Activated CD4-positive, alpha-beta T cell treated with anti-CD3 and anti-CD28 coated beads for 36 hours (primary cell): ENCODE data around the gene MCU. TPM values are rescaled to one million over a fixed set of nuclear protein-coding genes. Genes with fewer than 3 reads are reported as not detected.

Experiments
- ATAC-seq: fragments of 200-7000 bp; cut with Tn5 transposase; one replicate; pipeline ENCODE4 v1.10.0; 2021; ENCODE audit warnings: mild to moderate bottlenecking, moderate library complexity
- CTCF ChIA-PET: fragments of 350-600 bp; sonication (Branson Sonifier 250); formaldehyde crosslinking; loops from one replicate; lab custom pipeline; 2021; ENCODE audit warnings: antibody characterized with exemption; lab: Charles Lee
- POLR2A ChIA-PET: fragments of 350-600 bp; sonication (Branson Sonifier 250); formaldehyde crosslinking; loops from one replicate; lab custom pipeline; 2021; ENCODE audit warnings: antibody characterized with exemption, inconsistent platforms; lab: Charles Lee
- DNase-seq: peaks from one replicate; pipeline ENCODE4 v3.0.0-alpha.2; 2020
- H3K27ac Mint-ChIP-seq: one replicate; pipeline ENCODE4 v1.8.0; 2021; ENCODE audit warnings: mixed read lengths
- H3K27me3 Mint-ChIP-seq: one replicate; pipeline ENCODE4 v1.8.0; 2021; ENCODE audit warnings: mixed read lengths
- H3K36me3 Mint-ChIP-seq: one replicate; pipeline ENCODE4 v1.8.0; 2021; ENCODE audit warnings: low read depth, mixed read lengths
- H3K4me1 Mint-ChIP-seq: one replicate; pipeline ENCODE4 v1.8.0; 2021; ENCODE audit warnings: mixed read lengths
- H3K4me3 Mint-ChIP-seq: one replicate; pipeline ENCODE4 v1.8.0; 2021; ENCODE audit warnings: mild to moderate bottlenecking, moderate library complexity, mixed read lengths
- H3K9me3 Mint-ChIP-seq: one replicate; pipeline ENCODE4 v1.8.0; 2021; ENCODE audit warnings: low read depth, mixed read lengths
- intact Hi-C, 2 experiments: fragments of 100-400 bp; cut with DNase I in 1 of 2; cut with micrococcal nuclease in 1 of 2; formaldehyde crosslinking; loops; one replicate each; pipeline versions ENCODE4 v1.14.2 to v1.15.1; 2022 to 2024; cut with DNase I, micrococcal nuclease
- total RNA-seq, 2 experiments: library from RNA; stranded (reverse); gene quantifications; one replicate each; pipeline ENCODE4 v1.2.3, GENCODE V29; 2021

The MCU gene
- total RNA-seq, 2 experiments from 2014 or later = 15.1 to 16.0 TPM

- no peaks in the 10 kb centered on the region for H3K27me3 Mint-ChIP-seq
- peaks cover 13% of the 10 kb centered on the region for H3K4me1 Mint-ChIP-seq
- DNase-seq = no peak
- ChIA-PET CTCF (no interaction called here), POLR2A (no interaction called here)
- no peak for ATAC-seq
- H3K27ac Mint-ChIP-seq = no peak overlapping the region
- H3K4me3 Mint-ChIP-seq = no peak overlapping the region
- intact Hi-C loops = no loop called here
- H3K9me3 Mint-ChIP-seq = no peaks in the 10 kb centered on the region
- no peaks in the 10 kb centered on the region for H3K36me3 Mint-ChIP-seq
Measured at GRCh38 chr10:72793752-72794151, 101.8 kb downstream of the MCU start.

- DNase-seq = no peak
- H3K4me1 Mint-ChIP-seq = peaks cover 10% of the 10 kb centered on the region
- no peaks in the 10 kb centered on the region for H3K36me3 Mint-ChIP-seq
- ATAC-seq = no peak
- POLR2A ChIA-PET = no interaction called here
- no peaks in the 10 kb centered on the region for H3K9me3 Mint-ChIP-seq
- H3K4me3 Mint-ChIP-seq = no peak overlapping the region
- H3K27me3 Mint-ChIP-seq = no peaks in the 10 kb centered on the region
- intact Hi-C loops = no loop called here
- H3K27ac Mint-ChIP-seq = no peak overlapping the region
- CTCF ChIA-PET = no interaction called here
Measured at GRCh38 chr10:72794260-72794659, 102.3 kb downstream of the MCU start.

- Mint-ChIP-seq H3K27ac (no peak overlapping the region), H3K4me3 (no peak overlapping the region), H3K27me3 (no peaks in the 10 kb centered on the region), H3K4me1 (peaks cover 11% of the 10 kb centered on the region), H3K36me3 (no peaks in the 10 kb centered on the region), H3K9me3 (no peaks in the 10 kb centered on the region)
- CTCF ChIA-PET = no interaction called here
- POLR2A ChIA-PET = interaction anchor here (0.6 kb wide), 1 partner anchor 234 kb away, joined by 5 read pairs; no protein-coding TSS in a partner anchor
- no peak for ATAC-seq
- DNase-seq = peak; percentile 16
- intact Hi-C loops = no loop called here
Measured at GRCh38 chr10:72796042-72796441, 104.1 kb downstream of the MCU start.

GRCh38 chr10:72796538-72796937 lies 104.6 kb downstream of the MCU start:
- H3K4me3 Mint-ChIP-seq = no peak overlapping the region
- intact Hi-C loops = no loop called here
- ChIA-PET CTCF (no interaction called here), POLR2A (no interaction called here)
- H3K27me3 Mint-ChIP-seq = no peaks in the 10 kb centered on the region
- peaks cover 16% of the 10 kb centered on the region for H3K4me1 Mint-ChIP-seq
- H3K27ac Mint-ChIP-seq = no peak overlapping the region
- no peaks in the 10 kb centered on the region for H3K9me3 Mint-ChIP-seq
- DNase-seq (no peak), ATAC-seq (no peak)
- no peaks in the 10 kb centered on the region for H3K36me3 Mint-ChIP-seq

- H3K9me3 Mint-ChIP-seq = no peaks in the 10 kb centered on the region
- peaks cover 25% of the 10 kb centered on the region for H3K4me1 Mint-ChIP-seq
- no peak overlapping the region for H3K27ac Mint-ChIP-seq
- CTCF ChIA-PET = no interaction called here
- intact Hi-C loops = no loop called here
- no peak overlapping the region for H3K4me3 Mint-ChIP-seq
- H3K27me3 Mint-ChIP-seq = no peaks in the 10 kb centered on the region
- DNase-seq = no peak
- no peak for ATAC-seq
- POLR2A ChIA-PET = no interaction called here
- no peaks in the 10 kb centered on the region for H3K36me3 Mint-ChIP-seq
Measured at GRCh38 chr10:72800000-72800740, 108.2 kb downstream of the MCU start.

GRCh38 chr10:72800741-72801092 lies 108.8 kb downstream of the MCU start:
- ATAC-seq (no peak), DNase-seq (no peak)
- Mint-ChIP-seq H3K4me3 (no peak overlapping the region), H3K27ac (no peak overlapping the region), H3K9me3 (no peaks in the 10 kb centered on the region), H3K27me3 (no peaks in the 10 kb centered on the region), H3K36me3 (peaks cover under 1% of the 10 kb centered on the region), H3K4me1 (peaks cover 25% of the 10 kb centered on the region)
- CTCF ChIA-PET = no interaction called here
- intact Hi-C loops = no loop called here
- POLR2A ChIA-PET = no interaction called here

- no peak overlapping the region for H3K27ac Mint-ChIP-seq
- DNase-seq (no peak), ATAC-seq (peak; percentile 30)
- peaks cover 23% of the 10 kb centered on the region for H3K4me1 Mint-ChIP-seq
- intact Hi-C loops = no loop called here
- no peaks in the 10 kb centered on the region for H3K27me3 Mint-ChIP-seq
- H3K4me3 Mint-ChIP-seq = no peak overlapping the region
- peaks cover 3% of the 10 kb centered on the region for H3K36me3 Mint-ChIP-seq
- H3K9me3 Mint-ChIP-seq = no peaks in the 10 kb centered on the region
- CTCF ChIA-PET = no interaction called here
- POLR2A ChIA-PET = interaction anchor here (0.6 kb wide), 1 partner anchor 219 kb away, joined by 3 read pairs; no protein-coding TSS in a partner anchor
Measured at GRCh38 chr10:72801263-72801868, 109.4 kb downstream of the MCU start.

GRCh38 chr10:72802332-72802731 lies 110.4 kb downstream of the MCU start:
- H3K9me3 Mint-ChIP-seq = no peaks in the 10 kb centered on the region
- H3K4me3 Mint-ChIP-seq = no peak overlapping the region
- no peak overlapping the region for H3K27ac Mint-ChIP-seq
- POLR2A ChIA-PET = interaction anchor here (0.6 kb wide), 1 partner anchor 218 kb away, joined by 3 read pairs; no protein-coding TSS in a partner anchor
- intact Hi-C loops = no loop called here
- ATAC-seq (no peak), DNase-seq (no peak)
- CTCF ChIA-PET = interaction anchor here (0.6 to 1.1 kb wide), 4 partner anchors 32 to 464 kb away, joined by 3 read pairs; no protein-coding TSS in a partner anchor
- H3K27me3 Mint-ChIP-seq = no peaks in the 10 kb centered on the region
- peaks cover 23% of the 10 kb centered on the region for H3K4me1 Mint-ChIP-seq
- H3K36me3 Mint-ChIP-seq = peaks cover 5% of the 10 kb centered on the region

- peaks cover 23% of the 10 kb centered on the region for H3K4me1 Mint-ChIP-seq
- intact Hi-C loops = no loop called here
- peaks cover 5% of the 10 kb centered on the region for H3K36me3 Mint-ChIP-seq
Measured at GRCh38 chr10:72802763-72803505, 111.0 kb downstream of the MCU start.

GRCh38 chr10:72808001-72808400 lies 116.1 kb downstream of the MCU start:
- ChIA-PET POLR2A (no interaction called here), CTCF (interaction anchor here (1.6 kb wide), 1 partner anchor 24 kb away, joined by 5 read pairs; no protein-coding TSS in a partner anchor)
- H3K27ac Mint-ChIP-seq = no peak overlapping the region
- ATAC-seq = no peak
- no peak overlapping the region for H3K4me3 Mint-ChIP-seq
- no peaks in the 10 kb centered on the region for H3K27me3 Mint-ChIP-seq
- intact Hi-C loops = no loop called here
- H3K9me3 Mint-ChIP-seq = no peaks in the 10 kb centered on the region
- peaks cover 5% of the 10 kb centered on the region for H3K36me3 Mint-ChIP-seq
- H3K4me1 Mint-ChIP-seq = peaks cover 2% of the 10 kb centered on the region
- no peak for DNase-seq

More at GRCh38 chr10:72802763-72803505, 111.0 kb downstream of the MCU start:
- peak; percentile 63 for ATAC-seq
- CTCF ChIA-PET = interaction anchor here (0.6 to 1.1 kb wide), 4 partner anchors 31 to 1582 kb away, joined by 3 read pairs; no protein-coding TSS in a partner anchor
- no peak for DNase-seq
- H3K27me3 Mint-ChIP-seq = no peaks in the 10 kb centered on the region
- H3K4me3 Mint-ChIP-seq = no peak overlapping the region
- no peak overlapping the region for H3K27ac Mint-ChIP-seq
- H3K9me3 Mint-ChIP-seq = no peaks in the 10 kb centered on the region
- POLR2A ChIA-PET = no interaction called here

- Mint-ChIP-seq H3K27ac (no peak overlapping the region), H3K4me1 (no peaks in the 10 kb centered on the region), H3K27me3 (no peaks in the 10 kb centered on the region), H3K36me3 (peaks cover 5% of the 10 kb centered on the region), H3K9me3 (no peaks in the 10 kb centered on the region), H3K4me3 (no peak overlapping the region)
- DNase-seq (no peak), ATAC-seq (no peak)
- ChIA-PET POLR2A (no interaction called here), CTCF (no interaction called here)
- intact Hi-C loops = no loop called here
Measured at GRCh38 chr10:72809006-72809405, 117.1 kb downstream of the MCU start.
